ENCODE measurements around the gene HNRNPA3.

DNA sequence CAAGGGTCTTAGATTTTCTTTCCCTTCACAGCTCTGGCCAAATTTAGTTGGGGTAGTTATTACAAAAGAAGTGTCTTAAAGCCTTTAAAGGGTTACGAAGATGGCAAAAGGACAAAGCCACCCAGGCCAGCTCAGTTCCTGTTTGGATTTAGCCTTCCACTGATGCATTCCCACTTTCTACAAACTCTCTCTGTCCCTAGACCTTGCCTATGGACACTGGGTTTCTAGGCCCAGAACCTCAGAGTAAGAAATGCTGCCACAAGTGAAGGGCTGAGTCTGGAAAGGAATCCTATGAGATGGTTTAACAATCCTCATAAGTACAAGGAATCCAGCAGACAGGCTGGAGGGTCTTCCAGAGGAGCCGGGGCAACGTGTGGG is 38.6 kb downstream of the HNRNPA3 start:
- TF ChIP-seq CREB1 (IDR thresholded peaks at IDR 0.05; ENCODE audit: low read depth) (no peak), TAF1 (IDR thresholded peaks at IDR 0.05; ENCODE audit: low read depth) (no peak), EP300 (IDR thresholded peaks at IDR 0.05; ENCODE audit: borderline replicate concordance) (no peak), TEAD4 (IDR thresholded peaks at IDR 0.05) (no peak), FOXM1 (IDR thresholded peaks at IDR 0.05; ENCODE audit: borderline replicate concordance, low read depth) (no peak), YY1 (IDR thresholded peaks at IDR 0.05; ENCODE audit: low read depth) (no peak), TCF12 (IDR thresholded peaks at IDR 0.05; ENCODE audit: low read depth) (no peak), ZBTB7A (IDR thresholded peaks at IDR 0.05; ENCODE audit: low read depth) (no peak), RAD21 (IDR thresholded peaks at IDR 0.05; ENCODE audit: low read depth) (no peak), NFIC (IDR thresholded peaks at IDR 0.05) (no peak), EGR1 (IDR thresholded peaks at IDR 0.05) (no peak), USF1 (IDR thresholded peaks at IDR 0.05) (no peak)
- TF ChIP-seq, protein P1, sequence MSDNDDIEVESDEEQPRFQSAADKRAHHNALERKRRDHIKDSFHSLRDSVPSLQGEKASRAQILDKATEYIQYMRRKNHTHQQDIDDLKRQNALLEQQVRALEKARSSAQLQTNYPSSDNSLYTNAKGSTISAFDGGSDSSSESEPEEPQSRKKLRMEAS (IDR thresholded peaks at IDR 0.05), result no peak
- TF ChIP-seq, protein P2, sequence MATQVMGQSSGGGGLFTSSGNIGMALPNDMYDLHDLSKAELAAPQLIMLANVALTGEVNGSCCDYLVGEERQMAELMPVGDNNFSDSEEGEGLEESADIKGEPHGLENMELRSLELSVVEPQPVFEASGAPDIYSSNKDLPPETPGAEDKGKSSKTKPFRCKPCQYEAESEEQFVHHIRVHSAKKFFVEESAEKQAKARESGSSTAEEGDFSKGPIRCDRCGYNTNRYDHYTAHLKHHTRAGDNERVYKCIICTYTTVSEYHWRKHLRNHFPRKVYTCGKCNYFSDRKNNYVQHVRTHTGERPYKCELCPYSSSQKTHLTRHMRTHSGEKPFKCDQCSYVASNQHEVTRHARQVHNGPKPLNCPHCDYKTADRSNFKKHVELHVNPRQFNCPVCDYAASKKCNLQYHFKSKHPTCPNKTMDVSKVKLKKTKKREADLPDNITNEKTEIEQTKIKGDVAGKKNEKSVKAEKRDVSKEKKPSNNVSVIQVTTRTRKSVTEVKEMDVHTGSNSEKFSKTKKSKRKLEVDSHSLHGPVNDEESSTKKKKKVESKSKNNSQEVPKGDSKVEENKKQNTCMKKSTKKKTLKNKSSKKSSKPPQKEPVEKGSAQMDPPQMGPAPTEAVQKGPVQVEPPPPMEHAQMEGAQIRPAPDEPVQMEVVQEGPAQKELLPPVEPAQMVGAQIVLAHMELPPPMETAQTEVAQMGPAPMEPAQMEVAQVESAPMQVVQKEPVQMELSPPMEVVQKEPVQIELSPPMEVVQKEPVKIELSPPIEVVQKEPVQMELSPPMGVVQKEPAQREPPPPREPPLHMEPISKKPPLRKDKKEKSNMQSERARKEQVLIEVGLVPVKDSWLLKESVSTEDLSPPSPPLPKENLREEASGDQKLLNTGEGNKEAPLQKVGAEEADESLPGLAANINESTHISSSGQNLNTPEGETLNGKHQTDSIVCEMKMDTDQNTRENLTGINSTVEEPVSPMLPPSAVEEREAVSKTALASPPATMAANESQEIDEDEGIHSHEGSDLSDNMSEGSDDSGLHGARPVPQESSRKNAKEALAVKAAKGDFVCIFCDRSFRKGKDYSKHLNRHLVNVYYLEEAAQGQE (IDR thresholded peaks at IDR 0.05; ENCODE audit: low read depth), result no peak
